IgD-negative memory B cell (primary cell): Measurements from ENCODE around the gene PLAAT2. TPM values are rescaled to one million over a fixed set of nuclear protein-coding genes. Genes with fewer than 3 reads are reported as not detected.
"Not testable (repeated sequence)": the region's sequence is repeated elsewhere in the genome, so short reads cannot be mapped to it uniquely, and the experiment has no call there.

Experiments
- H3K27ac Mint-ChIP-seq, 3 donors: one replicate each; pipeline ENCODE4 v1.8.0; 2020 to 2022; ENCODE audit warnings: mild to moderate bottlenecking in 3 of 3, mixed read lengths in 3 of 3, moderate library complexity in 1 of 3
- H3K27me3 Mint-ChIP-seq: one replicate; pipeline ENCODE4 v1.8.0; 2021; ENCODE audit warnings: mixed read lengths
- H3K36me3 Mint-ChIP-seq: one replicate; pipeline ENCODE4 v1.8.0; 2020; ENCODE audit warnings: mild to moderate bottlenecking, mixed read lengths
- H3K4me1 Mint-ChIP-seq, 3 donors: one replicate each; pipeline ENCODE4 v1.8.0; 2020 to 2022; ENCODE audit warnings: mixed read lengths in 3 of 3, mild to moderate bottlenecking in 1 of 3
- H3K4me3 Mint-ChIP-seq, 4 donors: one replicate each; pipeline ENCODE4 v1.8.0; 2020 to 2022; ENCODE audit warnings: mild to moderate bottlenecking in 4 of 4, mixed read lengths in 4 of 4, moderate library complexity in 3 of 4
- H3K9me3 Mint-ChIP-seq, 3 donors: one replicate each; pipeline ENCODE4 v1.8.0; 2020 to 2021; ENCODE audit warnings: mixed read lengths in 3 of 3, mild to moderate bottlenecking in 1 of 3
- polyA plus RNA-seq: library from polyadenylated mRNA; unstranded; fragments of 300-500 nt; fragmentation: Illumina TruSeq; gene quantifications from one replicate; pipeline ENCODE4 v1.2.3, GENCODE V29; 2021

PLAAT2 gene
- polyA plus RNA-seq: 6.4 TPM

- H3K4me1 Mint-ChIP-seq: peaks cover 14 to 33% (median 28%) of the 10 kb centered on the region in 3 donors
- H3K27me3 Mint-ChIP-seq: peaks cover 12% of the 10 kb centered on the region
- H3K4me3 Mint-ChIP-seq: peak within 1 kb of the TSS in 1 of 4 donors; percentile 79
- H3K27ac Mint-ChIP-seq: peak within 1 kb of the TSS; percentile 23 to 84 (median 65)
- peaks cover 0 to 1% (median 0%) of the 10 kb centered on the region in 3 donors for H3K9me3 Mint-ChIP-seq
- no peaks in the 10 kb centered on the region for H3K36me3 Mint-ChIP-seq
Observed at GRCh38 chr11:63563201-63564055, at the start of gene PLAAT2. Gene PLAAT2, minus strand, starts transcription at chr11:63563379. Its CDS starts 55 bp downstream, at chr11:63563324.

- no peaks in the 10 kb centered on the region for H3K36me3 Mint-ChIP-seq
- H3K4me1 Mint-ChIP-seq: peaks cover 9 to 20% (median 17%) of the 10 kb centered on the region in 3 donors
- H3K27ac Mint-ChIP-seq: no peak overlapping the region
- H3K4me3 Mint-ChIP-seq: no peak overlapping the region
- H3K9me3 Mint-ChIP-seq: no peaks in the 10 kb centered on the region
- peaks cover 7% of the 10 kb centered on the region for H3K27me3 Mint-ChIP-seq
Observed at GRCh38 chr11:63612181-63612580, 49.0 kb upstream of the PLAAT2 start.

GRCh38 chr11:63611395-63611747, 48.2 kb upstream of the PLAAT2 start:
- Mint-ChIP-seq H3K4me1 (peaks cover 9 to 20% (median 17%) of the 10 kb centered on the region in 3 donors), H3K27me3 (peaks cover 7% of the 10 kb centered on the region), H3K9me3 (no peaks in the 10 kb centered on the region), H3K4me3 (no peak overlapping the region), H3K36me3 (no peaks in the 10 kb centered on the region), H3K27ac (no peak overlapping the region)

GRCh38 chr11:63610604-63611394, 47.6 kb upstream of the PLAAT2 start:
- Mint-ChIP-seq H3K4me3 (peak overlapping the region in 1 of 4 donors; percentile 32), H3K36me3 (no peaks in the 10 kb centered on the region), H3K4me1 (peaks cover 9 to 20% (median 17%) of the 10 kb centered on the region in 3 donors), H3K27me3 (peaks cover 7% of the 10 kb centered on the region), H3K27ac (no peak overlapping the region), H3K9me3 (no peaks in the 10 kb centered on the region)

- no peak overlapping the region for H3K27ac Mint-ChIP-seq
- H3K36me3 Mint-ChIP-seq: no peaks in the 10 kb centered on the region
- H3K27me3 Mint-ChIP-seq: peaks cover 7% of the 10 kb centered on the region
- peak overlapping the region in 1 of 4 donors; percentile 32 for H3K4me3 Mint-ChIP-seq
- no peaks in the 10 kb centered on the region for H3K9me3 Mint-ChIP-seq
- H3K4me1 Mint-ChIP-seq: peaks cover 9 to 20% (median 17%) of the 10 kb centered on the region in 3 donors
Observed at GRCh38 chr11:63609971-63610580, 46.9 kb upstream of the PLAAT2 start.

- no peaks in the 10 kb centered on the region for H3K9me3 Mint-ChIP-seq
- H3K4me3 Mint-ChIP-seq: no peak overlapping the region
- H3K27ac Mint-ChIP-seq: no peak overlapping the region
- peaks cover 3% of the 10 kb centered on the region for H3K36me3 Mint-ChIP-seq
- peaks cover 5% of the 10 kb centered on the region for H3K27me3 Mint-ChIP-seq
- peaks cover 9 to 20% (median 16%) of the 10 kb centered on the region in 3 donors for H3K4me1 Mint-ChIP-seq
Observed at GRCh38 chr11:63609536-63609935, 46.4 kb upstream of the PLAAT2 start.

- Mint-ChIP-seq H3K9me3 (no peaks in the 10 kb centered on the region), H3K36me3 (peaks cover 3% of the 10 kb centered on the region), H3K4me1 (peaks cover 9 to 20% (median 14%) of the 10 kb centered on the region in 3 donors), H3K4me3 (peak overlapping the region in 1 of 4 donors; percentile 24), H3K27ac (no peak overlapping the region), H3K27me3 (peaks cover 3% of the 10 kb centered on the region)
Observed at GRCh38 chr11:63608353-63609345, 45.5 kb upstream of the PLAAT2 start.

- H3K27ac Mint-ChIP-seq: no peak overlapping the region
- H3K9me3 Mint-ChIP-seq: peaks cover 0 to 1% (median 0%) of the 10 kb centered on the region in 3 donors
- H3K36me3 Mint-ChIP-seq: peaks cover 3% of the 10 kb centered on the region
- no peak overlapping the region for H3K4me3 Mint-ChIP-seq
- no peaks in the 10 kb centered on the region for H3K27me3 Mint-ChIP-seq
- H3K4me1 Mint-ChIP-seq: peaks cover 0 to 3% (median 0%) of the 10 kb centered on the region in 3 donors
Observed at GRCh38 chr11:63603180-63603518, 40.0 kb upstream of the PLAAT2 start.

GRCh38 chr11:63602290-63603179, 39.4 kb upstream of the PLAAT2 start:
- H3K36me3 Mint-ChIP-seq, H3K27ac Mint-ChIP-seq, H3K4me3 Mint-ChIP-seq, H3K27me3 Mint-ChIP-seq, H3K4me1 Mint-ChIP-seq, H3K9me3 Mint-ChIP-seq: not testable (repeated sequence)

- Mint-ChIP-seq H3K4me1 (peaks cover 0 to 3% (median 0%) of the 10 kb centered on the region in 3 donors), H3K4me3 (no peak overlapping the region), H3K27me3 (no peaks in the 10 kb centered on the region), H3K36me3 (no peaks in the 10 kb centered on the region), H3K9me3 (peaks cover 0 to 1% (median 0%) of the 10 kb centered on the region in 3 donors), H3K27ac (no peak overlapping the region)
Observed at GRCh38 chr11:63599211-63600122, 36.3 kb upstream of the PLAAT2 start.

GRCh38 chr11:63598556-63598955, 35.4 kb upstream of the PLAAT2 start:
- Mint-ChIP-seq H3K4me3 (no peak overlapping the region), H3K9me3 (peaks cover 0 to 1% (median 0%) of the 10 kb centered on the region in 3 donors), H3K27me3 (no peaks in the 10 kb centered on the region), H3K27ac (peak overlapping the region in 1 of 3 donors; percentile 80), H3K4me1 (peaks cover 0 to 3% (median 0%) of the 10 kb centered on the region in 3 donors), H3K36me3 (peaks cover 1% of the 10 kb centered on the region)

GRCh38 chr11:63595296-63595695, 32.1 kb upstream of the PLAAT2 start:
- no peak overlapping the region for H3K4me3 Mint-ChIP-seq
- no peaks in the 10 kb centered on the region for H3K4me1 Mint-ChIP-seq
- peaks cover 0 to 1% (median 0%) of the 10 kb centered on the region in 3 donors for H3K9me3 Mint-ChIP-seq
- H3K27me3 Mint-ChIP-seq: no peaks in the 10 kb centered on the region
- peaks cover 3% of the 10 kb centered on the region for H3K36me3 Mint-ChIP-seq
- no peak overlapping the region for H3K27ac Mint-ChIP-seq
